SK-N-SH treated with all-trans-retinoic acid at 6 μM for 48 hours (cell line): ENCODE data around the gene APOA5.

Experiments
- ATAC-seq: fragments of 200-7000 bp; cut with Tn5 transposase; 3 replicates; pipeline ENCODE4 v1.9.1; 2020; ENCODE audit warnings: mild to moderate bottlenecking, moderate library complexity
- ARNTL ChIP-seq: fragments of 450-650 bp; formaldehyde crosslinking; IDR thresholded peaks from 2 replicates; pipeline ENCODE4 v1.5.0; 2020; ENCODE audit warnings: low read depth, mild to moderate bottlenecking, moderate library complexity, borderline replicate concordance
- BACH2 ChIP-seq: fragments of 250-450 bp; sonication (Bioruptor Pico); IDR thresholded peaks from 2 replicates; pipeline ENCODE4 v1.9.0; 2021; ENCODE audit warnings: mild to moderate bottlenecking, borderline replicate concordance
- CSDC2 ChIP-seq: fragments of 250-450 bp; sonication (Bioruptor Pico); IDR thresholded peaks from 2 replicates; pipeline ENCODE4 v1.5.0; 2020; ENCODE audit warnings: mild to moderate bottlenecking, moderate library complexity
- ESRRG ChIP-seq: fragments of 250-450 bp; sonication (Bioruptor Pico); IDR thresholded peaks from 2 replicates; pipeline ENCODE4 v1.6.1; 2021; ENCODE audit warnings: mild to moderate bottlenecking
- ISL1 ChIP-seq: fragments of 250-450 bp; sonication (Bioruptor Pico); IDR thresholded peaks from 2 replicates; pipeline ENCODE4 v2.1.2; 2022; ENCODE audit warnings: mild to moderate bottlenecking, moderate library complexity
- OSR1 ChIP-seq: fragments of 250-450 bp; sonication (Bioruptor Pico); IDR thresholded peaks from 2 replicates; pipeline ENCODE4 v1.8.0; 2022; ENCODE audit warnings: moderate library complexity, mild to moderate bottlenecking, inconsistent platforms
- PPARA ChIP-seq: fragments of 250-450 bp; sonication (Bioruptor Pico); IDR thresholded peaks from 2 replicates; pipeline ENCODE4 v1.5.0; 2020; ENCODE audit warnings: mild to moderate bottlenecking, borderline replicate concordance
- RARB ChIP-seq: fragments of 250-450 bp; sonication (Bioruptor Pico); IDR thresholded peaks from 2 replicates; pipeline ENCODE4 v1.8.0; 2021; ENCODE audit warnings: mild to moderate bottlenecking, moderate library complexity
- SNAI2 ChIP-seq: fragments of 250-450 bp; sonication (Bioruptor Pico); IDR thresholded peaks from 2 replicates; pipeline ENCODE4 v1.5.0; 2020; ENCODE audit warnings: mild to moderate bottlenecking, moderate library complexity
- TCF4 ChIP-seq: fragments of 250-450 bp; sonication (Bioruptor Pico); IDR thresholded peaks from 2 replicates; pipeline ENCODE4 v1.8.0; 2021; ENCODE audit warnings: mild to moderate bottlenecking, moderate library complexity, borderline replicate concordance
- TOX ChIP-seq: fragments of 250-450 bp; sonication (Bioruptor Pico); IDR thresholded peaks from 2 replicates; pipeline ENCODE4 v1.8.0; 2021; ENCODE audit warnings: mild to moderate bottlenecking, moderate library complexity, borderline replicate concordance
- TSHZ2 ChIP-seq: fragments of 250-450 bp; sonication (Bioruptor Pico); IDR thresholded peaks from 2 replicates; pipeline ENCODE4 v1.5.0; 2020; ENCODE audit warnings: mild to moderate bottlenecking, moderate library complexity
- ZC3H10 ChIP-seq: fragments of 250-450 bp; sonication (Bioruptor Pico); IDR thresholded peaks from 2 replicates; pipeline ENCODE4 v1.5.1; 2021; ENCODE audit warnings: mild to moderate bottlenecking, moderate library complexity
- ZFP3 ChIP-seq: fragments of 250-450 bp; sonication (Bioruptor Pico); IDR thresholded peaks from 2 replicates; pipeline ENCODE4 v1.5.0; 2020; ENCODE audit warnings: mild to moderate bottlenecking, moderate library complexity
- ZFP30 ChIP-seq: fragments of 450-650 bp; formaldehyde crosslinking; IDR thresholded peaks from 2 replicates; pipeline ENCODE4 v1.5.0; 2022; ENCODE audit warnings: mild to moderate bottlenecking, moderate library complexity
- ZNF565 ChIP-seq: fragments of 450-650 bp; formaldehyde crosslinking; conservative IDR thresholded peaks from 2 replicates; pipeline ENCODE4 v1.5.0; 2020; ENCODE audit warnings: low read depth, mild to moderate bottlenecking, moderate library complexity
- ZNF70 ChIP-seq: fragments of 450-650 bp; formaldehyde crosslinking; IDR thresholded peaks from 2 replicates; pipeline ENCODE4 v1.5.0; 2020; ENCODE audit warnings: mild to moderate bottlenecking, moderate library complexity
- ZNF8 ChIP-seq: fragments of 450-650 bp; formaldehyde crosslinking; IDR thresholded peaks from 2 replicates; pipeline ENCODE4 v1.5.0; 2020; ENCODE audit warnings: mild to moderate bottlenecking, moderate library complexity
- TF ChIP-seq, protein P1 (sequence below): fragments of 250-450 bp; sonication (Bioruptor Pico); IDR thresholded peaks from 2 replicates; pipeline ENCODE4 v1.8.0; 2020; ENCODE audit warnings: mild to moderate bottlenecking, moderate library complexity, borderline replicate concordance
- TF ChIP-seq, protein P2 (sequence below): fragments of 250-450 bp; sonication (Bioruptor Pico); IDR thresholded peaks from 2 replicates; pipeline ENCODE4 v1.5.1; 2021; ENCODE audit warnings: mild to moderate bottlenecking, moderate library complexity
- TF ChIP-seq, protein P3 (sequence below): fragments of 250-450 bp; sonication (Bioruptor Pico); IDR thresholded peaks from 2 replicates; pipeline ENCODE4 v1.5.1; 2020; ENCODE audit warnings: low read depth, mild to moderate bottlenecking, moderate library complexity
- TF ChIP-seq, protein P4 (sequence below): fragments of 250-450 bp; sonication (Bioruptor Pico); IDR thresholded peaks from 2 replicates; pipeline ENCODE4 v1.8.0; 2021; ENCODE audit warnings: low read depth, mild to moderate bottlenecking, moderate library complexity, borderline replicate concordance

The APOA5 gene

GRCh38 chr11:116811194-116811593 lies 19.5 kb upstream of the APOA5 start:
- ATAC-seq: no peak
- TF ChIP-seq TSHZ2 (CRISPR knock-in tag) (no peak), ARNTL (CRISPR knock-in tag) (no peak), ZNF8 (CRISPR knock-in tag) (no peak), TCF4 (CRISPR knock-in tag) (no peak), ISL1 (CRISPR knock-in tag) (no peak), PPARA (no peak), BACH2 (CRISPR knock-in tag) (no peak), ZFP30 (no peak), ZNF565 (CRISPR knock-in tag) (no peak)
- TF ChIP-seq, protein P1, sequence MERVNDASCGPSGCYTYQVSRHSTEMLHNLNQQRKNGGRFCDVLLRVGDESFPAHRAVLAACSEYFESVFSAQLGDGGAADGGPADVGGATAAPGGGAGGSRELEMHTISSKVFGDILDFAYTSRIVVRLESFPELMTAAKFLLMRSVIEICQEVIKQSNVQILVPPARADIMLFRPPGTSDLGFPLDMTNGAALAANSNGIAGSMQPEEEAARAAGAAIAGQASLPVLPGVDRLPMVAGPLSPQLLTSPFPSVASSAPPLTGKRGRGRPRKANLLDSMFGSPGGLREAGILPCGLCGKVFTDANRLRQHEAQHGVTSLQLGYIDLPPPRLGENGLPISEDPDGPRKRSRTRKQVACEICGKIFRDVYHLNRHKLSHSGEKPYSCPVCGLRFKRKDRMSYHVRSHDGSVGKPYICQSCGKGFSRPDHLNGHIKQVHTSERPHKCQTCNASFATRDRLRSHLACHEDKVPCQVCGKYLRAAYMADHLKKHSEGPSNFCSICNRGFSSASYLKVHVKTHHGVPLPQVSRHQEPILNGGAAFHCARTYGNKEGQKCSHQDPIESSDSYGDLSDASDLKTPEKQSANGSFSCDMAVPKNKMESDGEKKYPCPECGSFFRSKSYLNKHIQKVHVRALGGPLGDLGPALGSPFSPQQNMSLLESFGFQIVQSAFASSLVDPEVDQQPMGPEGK (CRISPR knock-in tag): no peak
- TF ChIP-seq, protein P2, sequence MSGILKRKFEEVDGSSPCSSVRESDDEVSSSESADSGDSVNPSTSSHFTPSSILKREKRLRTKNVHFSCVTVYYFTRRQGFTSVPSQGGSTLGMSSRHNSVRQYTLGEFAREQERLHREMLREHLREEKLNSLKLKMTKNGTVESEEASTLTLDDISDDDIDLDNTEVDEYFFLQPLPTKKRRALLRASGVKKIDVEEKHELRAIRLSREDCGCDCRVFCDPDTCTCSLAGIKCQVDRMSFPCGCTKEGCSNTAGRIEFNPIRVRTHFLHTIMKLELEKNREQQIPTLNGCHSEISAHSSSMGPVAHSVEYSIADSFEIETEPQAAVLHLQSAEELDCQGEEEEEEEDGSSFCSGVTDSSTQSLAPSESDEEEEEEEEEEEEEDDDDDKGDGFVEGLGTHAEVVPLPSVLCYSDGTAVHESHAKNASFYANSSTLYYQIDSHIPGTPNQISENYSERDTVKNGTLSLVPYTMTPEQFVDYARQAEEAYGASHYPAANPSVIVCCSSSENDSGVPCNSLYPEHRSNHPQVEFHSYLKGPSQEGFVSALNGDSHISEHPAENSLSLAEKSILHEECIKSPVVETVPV: no peak
- TF ChIP-seq, protein P3, sequence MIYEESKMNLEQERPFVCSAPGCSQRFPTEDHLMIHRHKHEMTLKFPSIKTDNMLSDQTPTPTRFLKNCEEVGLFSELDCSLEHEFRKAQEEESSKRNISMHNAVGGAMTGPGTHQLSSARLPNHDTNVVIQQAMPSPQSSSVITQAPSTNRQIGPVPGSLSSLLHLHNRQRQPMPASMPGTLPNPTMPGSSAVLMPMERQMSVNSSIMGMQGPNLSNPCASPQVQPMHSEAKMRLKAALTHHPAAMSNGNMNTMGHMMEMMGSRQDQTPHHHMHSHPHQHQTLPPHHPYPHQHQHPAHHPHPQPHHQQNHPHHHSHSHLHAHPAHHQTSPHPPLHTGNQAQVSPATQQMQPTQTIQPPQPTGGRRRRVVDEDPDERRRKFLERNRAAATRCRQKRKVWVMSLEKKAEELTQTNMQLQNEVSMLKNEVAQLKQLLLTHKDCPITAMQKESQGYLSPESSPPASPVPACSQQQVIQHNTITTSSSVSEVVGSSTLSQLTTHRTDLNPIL (CRISPR knock-in tag): no peak
- TF ChIP-seq, all 23 proteins: peak for 0

DNA sequence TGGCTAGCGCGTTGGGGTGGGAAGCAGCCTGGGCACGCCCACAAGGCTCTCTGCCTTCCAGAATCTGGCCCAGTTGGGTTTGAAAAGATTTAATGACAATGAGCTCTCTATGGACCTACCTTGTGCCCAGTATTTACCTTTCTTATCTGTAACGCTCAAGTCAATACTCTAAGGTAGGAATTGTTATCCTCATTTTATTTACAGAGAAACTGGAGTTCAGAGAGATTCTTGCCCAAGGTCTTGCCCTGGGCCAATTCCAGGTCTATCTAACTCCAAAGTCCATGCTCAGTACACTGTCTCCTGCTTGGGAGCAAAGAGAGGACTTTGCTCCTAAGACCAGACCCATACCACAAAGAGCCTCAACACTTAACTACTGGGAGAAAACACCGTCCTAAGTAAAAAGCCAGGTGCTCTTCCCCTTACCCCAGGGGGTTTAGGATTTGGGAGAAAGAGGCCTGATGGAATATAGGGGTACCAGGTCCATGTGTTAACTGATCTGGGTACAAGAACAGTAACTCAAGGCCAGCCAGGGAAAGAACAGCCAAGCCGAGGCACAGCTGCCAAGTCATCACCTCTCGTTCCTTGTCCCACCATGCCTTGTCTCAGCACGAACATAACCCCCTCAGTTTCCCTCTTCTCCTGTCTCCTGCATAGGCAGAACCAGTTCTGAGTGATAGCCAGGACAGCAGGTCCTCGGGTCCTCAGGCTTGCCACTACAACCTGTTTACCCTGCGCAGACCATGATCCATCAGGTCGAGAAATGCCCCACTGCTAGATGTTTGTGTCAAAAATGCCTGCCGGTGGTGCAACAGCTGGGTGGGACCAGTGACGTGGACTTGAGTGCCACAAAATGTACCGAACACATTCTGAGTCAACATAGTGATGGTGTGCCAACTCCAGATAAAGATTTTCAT lies 16.8 kb upstream of the APOA5 start:
- no peak for ATAC-seq
- TF ChIP-seq ESRRG: no peak

DNA sequence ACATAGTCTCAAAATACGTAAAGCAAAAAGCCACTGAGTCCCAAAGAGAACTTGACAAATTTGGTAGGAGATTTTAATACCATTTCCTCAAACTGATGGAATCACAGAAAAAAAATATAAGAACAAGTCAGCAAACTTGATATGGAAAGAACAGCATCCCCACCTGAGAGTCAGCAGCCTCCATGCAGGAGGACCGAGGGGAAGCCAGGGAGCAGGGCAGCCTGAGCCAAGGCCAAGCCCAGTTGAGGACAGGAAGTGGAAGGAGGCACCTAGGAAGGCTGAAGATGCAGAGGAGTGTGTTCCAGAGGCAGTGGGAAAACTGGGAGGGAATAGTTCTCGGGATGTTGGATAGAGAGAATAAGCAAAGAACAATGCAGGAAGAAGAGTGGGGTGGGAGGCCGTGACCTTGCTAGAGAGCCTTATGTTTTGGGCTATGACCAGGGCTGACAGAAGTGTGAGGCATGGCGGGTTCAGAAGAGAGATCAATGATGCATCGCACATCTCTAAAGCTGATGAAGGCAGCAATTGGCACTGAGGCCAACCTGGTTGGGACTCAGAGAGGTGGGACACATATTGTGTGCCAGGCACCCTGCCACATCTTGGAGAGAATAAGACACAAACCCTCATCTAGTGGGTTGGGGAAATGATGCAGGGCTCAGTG lies 16.1 kb upstream of the APOA5 start:
- TF ChIP-seq ISL1 (CRISPR knock-in tag) (no peak), TSHZ2 (CRISPR knock-in tag) (no peak), RARB (CRISPR knock-in tag) (no peak), ZFP30 (no peak), TCF4 (CRISPR knock-in tag) (no peak), ZFP3 (CRISPR knock-in tag) (no peak), ZNF70 (CRISPR knock-in tag) (no peak), BACH2 (CRISPR knock-in tag) (no peak), ZNF8 (CRISPR knock-in tag) (no peak), OSR1 (CRISPR knock-in tag) (no peak), TOX (no peak), ESRRG (no peak), CSDC2 (no peak), SNAI2 (no peak), ZC3H10 (CRISPR knock-in tag) (no peak)
- TF ChIP-seq, protein P4, sequence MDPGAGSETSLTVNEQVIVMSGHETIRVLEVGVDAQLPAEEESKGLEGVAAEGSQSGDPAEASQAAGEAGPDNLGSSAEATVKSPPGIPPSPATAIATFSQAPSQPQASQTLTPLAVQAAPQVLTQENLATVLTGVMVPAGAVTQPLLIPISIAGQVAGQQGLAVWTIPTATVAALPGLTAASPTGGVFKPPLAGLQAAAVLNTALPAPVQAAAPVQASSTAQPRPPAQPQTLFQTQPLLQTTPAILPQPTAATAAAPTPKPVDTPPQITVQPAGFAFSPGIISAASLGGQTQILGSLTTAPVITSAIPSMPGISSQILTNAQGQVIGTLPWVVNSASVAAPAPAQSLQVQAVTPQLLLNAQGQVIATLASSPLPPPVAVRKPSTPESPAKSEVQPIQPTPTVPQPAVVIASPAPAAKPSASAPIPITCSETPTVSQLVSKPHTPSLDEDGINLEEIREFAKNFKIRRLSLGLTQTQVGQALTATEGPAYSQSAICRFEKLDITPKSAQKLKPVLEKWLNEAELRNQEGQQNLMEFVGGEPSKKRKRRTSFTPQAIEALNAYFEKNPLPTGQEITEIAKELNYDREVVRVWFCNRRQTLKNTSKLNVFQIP (CRISPR knock-in tag): no peak
- TF ChIP-seq, protein P2: no peak
- no peak for ATAC-seq
